ENCODE measurements around the gene TSPAN17.
"Not testable (repeated sequence)": the region's sequence is repeated elsewhere in the genome, so short reads cannot be mapped to it uniquely, and the experiment has no call there.

Gene TSPAN17

GRCh38 chr5:176680226-176680563 lies 32.9 kb downstream of the TSPAN17 start:
- no peak for DNase-seq

- no peak for DNase-seq
Measured at GRCh38 chr5:176682016-176682531, 34.8 kb downstream of the TSPAN17 start.

- no peak for DNase-seq
Measured at GRCh38 chr5:176685010-176685409, 37.7 kb downstream of the TSPAN17 start.

- no peak for DNase-seq
Measured at GRCh38 chr5:176687247-176687646, 40.0 kb downstream of the TSPAN17 start.

- DNase-seq = no peak
Measured at GRCh38 chr5:176687881-176688280, 40.6 kb downstream of the TSPAN17 start.

- DNase-seq = no peak
Measured at GRCh38 chr5:176690911-176691310, 43.6 kb downstream of the TSPAN17 start.

- DNase-seq = no peak
Measured at GRCh38 chr5:176691524-176691923, 44.2 kb downstream of the TSPAN17 start.

GRCh38 chr5:176692326-176692725 lies 45.0 kb downstream of the TSPAN17 start:
- DNase-seq = peak in 1 of 4 experiments; percentile 5

- DNase-seq = no peak
Measured at GRCh38 chr5:176692839-176693476, 45.7 kb downstream of the TSPAN17 start.

- peak; percentile 62 to 78 (median 68) for DNase-seq
Measured at GRCh38 chr5:176693477-176693851, 46.2 kb downstream of the TSPAN17 start.

- no peak for DNase-seq
Measured at GRCh38 chr5:176694146-176694545, 46.9 kb downstream of the TSPAN17 start.

GRCh38 chr5:176694631-176695030 lies 47.3 kb downstream of the TSPAN17 start:
- DNase-seq = no peak

- no peak for DNase-seq
Measured at GRCh38 chr5:176695073-176695472, 47.8 kb downstream of the TSPAN17 start.

- DNase-seq = no peak
Measured at GRCh38 chr5:176697267-176697933, 50.1 kb downstream of the TSPAN17 start.

- no peak for DNase-seq
Measured at GRCh38 chr5:176697934-176698538, 50.8 kb downstream of the TSPAN17 start.

- not testable (repeated sequence) for DNase-seq
Measured at GRCh38 chr5:176699446-176699845, 52.2 kb downstream of the TSPAN17 start.

- DNase-seq = peak; percentile 7 to 44 (median 19)
Measured at GRCh38 chr5:176700239-176700847, 53.1 kb downstream of the TSPAN17 start.

GRCh38 chr5:176702671-176703641 lies 55.7 kb downstream of the TSPAN17 start:
- no peak for DNase-seq

- no peak for DNase-seq
Measured at GRCh38 chr5:176703857-176704256, 56.6 kb downstream of the TSPAN17 start.

- no peak for DNase-seq
Measured at GRCh38 chr5:176704355-176704754, 57.1 kb downstream of the TSPAN17 start.

- no peak for DNase-seq
Measured at GRCh38 chr5:176704817-176705216, 57.5 kb downstream of the TSPAN17 start.
